K562 (cell line): Measurements from ENCODE around the gene GLB1L. TPM values are rescaled to one million over a fixed set of nuclear protein-coding genes. Genes with fewer than 3 reads are reported as not detected.
A peak's percentile ranks its signal among the peaks of the same experiment; 100 is the strongest.

Experiments
- ATAC-seq: fragments of 200-7000 bp; cut with Tn5 transposase; 3 replicates; pipeline ENCODE4 v1.9.1; 2020; ENCODE audit warnings: moderate library complexity
- BruUV-seq: library from RNA; stranded (reverse); fragments of 400-500 nt; replicated peaks from 2 replicates; lab custom pipeline; 2021; lab: Mats Ljungman, UMichigan
- CTCF ChIA-PET: fragments of 300-600 bp; formaldehyde crosslinking; extraction: SDS; loops from one replicate; lab custom pipeline; 2021; ENCODE audit warnings: low intra/inter-chr PET ratio; lab: Yijun Ruan, JAX
- POLR2A ChIA-PET: fragments of 300-600, 350-650 bp; sonication (Branson Sonifier 250); formaldehyde crosslinking; extraction: SDS; loops from one replicate; lab custom pipeline; 2021; ENCODE audit warnings: antibody characterized with exemption, inconsistent platforms; lab: Yijun Ruan, JAX
- DNase-seq, 4 experiments: peaks; one replicate each; pipeline versions ENCODE4 v3.0.0 to v3.0.0-alpha.2; 2011 to 2018; ENCODE audit warnings: low spot score in 3 of 4, mixed read lengths in 3 of 4; ENCODE audit errors: extremely low read depth in 1 of 4
- FAIRE-seq: peaks from 2 replicates; lab custom pipeline; 2011; peaks lifted over from hg19 to GRCh38; lab: Jason Lieb, UNC
- H2AFZ ChIP-seq: 2 replicates; pipeline ENCODE4 v1.6.0; 2011; ENCODE audit warnings: low read depth, low read length, control low read depth, inconsistent platforms
- H3K27ac ChIP-seq: fragments of 200-600 bp; 3 replicates; pipeline ENCODE4 v1.8.0; 2011; ENCODE audit warnings: low read depth, mild to moderate bottlenecking, control low read depth, inconsistent platforms, low read length, moderate library complexity, mixed read lengths; ENCODE audit errors: extremely low read depth
- H3K27me3 ChIP-seq, 2 experiments: fragments of 300-600 bp in 1 of 2; 2 replicates in 1 of 2; 3 replicates in 1 of 2; pipeline versions ENCODE4 v1.6.0 to v1.8.0; 2011; ENCODE audit warnings: inconsistent platforms in 2 of 2, low read length in 2 of 2, mild to moderate bottlenecking in 1 of 2, mixed read lengths in 1 of 2, moderate library complexity in 1 of 2; ENCODE audit not compliant: control insufficient read depth in 2 of 2, insufficient read depth in 2 of 2
- H3K36me3 ChIP-seq: fragments of 300-600 bp; 3 replicates; pipeline ENCODE4 v1.8.0; 2011; ENCODE audit warnings: mild to moderate bottlenecking, low read length, inconsistent platforms; ENCODE audit not compliant: control insufficient read depth, insufficient read depth
- H3K4me1 ChIP-seq, 2 experiments: fragments of 200-600 bp in 1 of 2; replicated peaks in 1 of 2; 2 replicates in 1 of 2; 3 replicates in 1 of 2; pipeline versions ENCODE4 v1.5.1 to v1.8.0; 2011; ENCODE audit warnings: inconsistent platforms in 2 of 2, low read length in 2 of 2, mild to moderate bottlenecking in 1 of 2, mixed read lengths in 1 of 2, moderate library complexity in 1 of 2; ENCODE audit not compliant: control insufficient read depth in 2 of 2, insufficient read depth in 2 of 2
- H3K4me2 ChIP-seq: 2 replicates; pipeline ENCODE4 v1.6.1; 2011; ENCODE audit warnings: low read length, control low read depth, inconsistent platforms, mixed read lengths; ENCODE audit not compliant: insufficient read depth
- H3K4me3 ChIP-seq: fragments of 200-600 bp; sonication (generic), shearing (Covaris generic); 2 replicates; pipeline ENCODE4 v1.5.1; 2016; ENCODE audit warnings: control low read depth, inconsistent platforms
- H3K79me2 ChIP-seq: fragments of 200-600 bp; 3 replicates; pipeline ENCODE4 v1.8.0; 2011; ENCODE audit warnings: low read length, inconsistent platforms; ENCODE audit not compliant: control insufficient read depth, insufficient read depth
- H3K9ac ChIP-seq, 2 experiments: 2 replicates each; pipeline versions ENCODE4 v1.6.0 to v1.6.1; 2011; ENCODE audit warnings: low read depth in 2 of 2, low read length in 2 of 2, control low read depth in 1 of 2, inconsistent platforms in 1 of 2, mild to moderate bottlenecking in 1 of 2, mixed read lengths in 1 of 2; ENCODE audit not compliant: insufficient read depth in 1 of 2
- H3K9me1 ChIP-seq: one replicate; pipeline ENCODE4 v1.6.0; 2011; ENCODE audit warnings: inconsistent platforms, mild to moderate bottlenecking, low read length, moderate library complexity; ENCODE audit not compliant: control insufficient read depth, insufficient read depth
- H3K9me3 ChIP-seq: replicated peaks from 2 replicates; pipeline ENCODE4 v1.5.1; 2011; ENCODE audit warnings: low read depth, low read length, inconsistent platforms; ENCODE audit not compliant: control insufficient read depth, insufficient read depth
- H4K20me1 ChIP-seq: replicated peaks from 2 replicates; pipeline ENCODE4 v1.6.1; 2011; ENCODE audit warnings: low read length, inconsistent platforms, mixed read lengths; ENCODE audit not compliant: control insufficient read depth, insufficient read depth
- RERE ChIP-seq: sonication (generic); formaldehyde crosslinking; IDR thresholded peaks from 2 replicates; pipeline ENCODE4 v1.8.0; 2023; ENCODE audit warnings: missing genetic modification reagents, mild to moderate bottlenecking, borderline replicate concordance
- SPI1 ChIP-seq: IDR thresholded peaks from 2 replicates; pipeline ENCODE4 v1.6.1; 2011; ENCODE audit warnings: low read depth, low read length, control low read depth, borderline replicate concordance
- TGIF2 ChIP-seq: sonication (generic); formaldehyde crosslinking; IDR thresholded peaks from 2 replicates; pipeline ENCODE4 v1.8.1; 2022; ENCODE audit warnings: mild to moderate bottlenecking, missing genetic modification reagents, moderate library complexity
- ZNF57 ChIP-seq: fragments of 450-650 bp; formaldehyde crosslinking; IDR thresholded peaks from 2 replicates; pipeline ENCODE4 v1.4.0; 2020; ENCODE audit warnings: mild to moderate bottlenecking, moderate library complexity
- WGBS: fragments of 100-300 bp; shearing (Covaris generic); methylation state at CpG from one replicate; pipeline ENCODE4 v1.1.6; 2016; ENCODE audit warnings: low coverage, mixed read lengths; ENCODE audit not compliant: insufficient coverage; ENCODE audit errors: missing lambda C conversion rate; 5-methylcytosine and 5-hydroxymethylcytosine counted together
- in situ Hi-C: fragments of 300-500 bp; cut with MboI; formaldehyde crosslinking; loops from 4 replicates; pipeline ENCODE4 v1.15.0; 2018; ENCODE audit warnings: inconsistent platforms, mixed read lengths
- intact Hi-C: fragments of 100-400 bp; cut with micrococcal nuclease; formaldehyde crosslinking; loops from 2 replicates; pipeline ENCODE4 v1.14.2; 2022
- polyA plus RNA-seq, 8 experiments: library from polyadenylated mRNA; depleted of rRNA in 4 of 8; stranded (reverse) in 5 of 8; unstranded in 3 of 8; fragments of >200 nt; fragmentation: Nextera tagmentation in 2 of 8; fragmentation: Illumina TruSeq in 1 of 8; extraction: Ambion mirVana in 2 of 8; extraction: Trizol in 1 of 8; gene quantifications; 2 replicates each; pipeline versions ENCODE4 v1.2.1 to v1.2.3, GENCODE V29; 2011 to 2014; ENCODE audit warnings: inconsistent platforms in 1 of 8, missing spikeins in 1 of 8
- total RNA-seq, 7 experiments: library from RNA; depleted of rRNA in 6 of 7; stranded (reverse); fragments of >200 nt in 6 of 7; fragmentation: Illumina TruSeq in 2 of 7; extraction: Trizol in 2 of 7; gene quantifications; 2 replicates each; pipeline versions ENCODE4 v1.2.1 to v1.2.3, GENCODE V29; 2011 to 2021; ENCODE audit warnings: low replicate concordance in 1 of 7

GLB1L gene
- total and polyA plus RNA-seq, 9 of the 15 experiments (the other 6 are each of a cell fraction or from before 2014, with no cell fraction given) = 0.42 to 2.9 (median 2.5) TPM

- TF ChIP-seq RERE (CRISPR knock-in tag) (no peak), TGIF2 (CRISPR knock-in tag) (no peak)
These were observed 17.0 kb downstream of the GLB1L start (continued) for GRCh38 chr2:219228041-219228910.

GRCh38 chr2:219225350-219225749, 19.9 kb downstream of the GLB1L start:
- CTCF ChIA-PET = no interaction called here
- peaks cover 67% of the 10 kb centered on the region for H3K36me3 ChIP-seq
- peaks cover 34% of the 10 kb centered on the region for H3K79me2 ChIP-seq

More at GRCh38 chr2:219225350-219225749, 19.9 kb downstream of the GLB1L start:
- Histone ChIP-seq H3K4me3 (no peak overlapping the region), H2AFZ (no peak overlapping the region), H3K9ac (no peak overlapping the region; a peak in 1 of 4 replicates), H3K4me1 (peaks cover 9 to 24% of the 10 kb centered on the region in 2 experiments; a peak in 3 of 5 replicates), H3K9me3 (no peaks in the 10 kb centered on the region), H3K27ac (no peak overlapping the region; the same call in 2 of the 3 replicates), H3K4me2 (no peak overlapping the region), H3K9me1 (no peaks in the 10 kb centered on the region), H3K27me3 (no peaks in the 10 kb centered on the region), H4K20me1 (no peaks in the 10 kb centered on the region)
- intact Hi-C loops (loop anchor here (5.0 kb wide), 1 partner anchor 72 kb away; no protein-coding TSS in a partner anchor), in situ Hi-C loops (no loop called here)
- WGBS = 92% methylated on average over 3 of the region's 3 CpGs
- ATAC-seq (no peak), FAIRE-seq (no peak), DNase-seq (no peak)
- no peak for TF ChIP-seq ZNF57 (CRISPR knock-in tag)
- 0 out of 2 replicates have a peak, but pooled peaks have one; percentile 27 for TF ChIP-seq SPI1
- BruUV-seq = no TSS peak
- POLR2A ChIA-PET = no interaction called here
